DMS53 treated with DMSO at 0.1 percent for 48 hours (cell line): ENCODE data around the gene PSKH1.
"Not testable (repeated sequence)": the region's sequence is repeated elsewhere in the genome, so short reads cannot be mapped to it uniquely, and the experiment has no call there.

ENCODE experiments used
- DNase-seq: peaks from one replicate; lab custom pipeline; 2025; ENCODE audit not compliant: unreplicated experiment; lab: John Stamatoyannopoulos, UW

Gene PSKH1

GRCh38 chr16:67885976-67886375 lies 7.1 kb upstream of the PSKH1 start:
- DNase-seq: no peak

GRCh38 chr16:67886387-67886786 lies 6.7 kb upstream of the PSKH1 start:
- no peak for DNase-seq

- DNase-seq: no peak
Observed at GRCh38 chr16:67888331-67888730, 4.7 kb upstream of the PSKH1 start.

- DNase-seq: no peak
Observed at GRCh38 chr16:67892375-67892774, 679 bp upstream of the PSKH1 start.

GRCh38 chr16:67893743-67894399 lies 817 bp downstream of the PSKH1 start:
- no peak for DNase-seq

- no peak for DNase-seq
Observed at GRCh38 chr16:67897231-67897630, 4.2 kb downstream of the PSKH1 start.

- no peak for DNase-seq
Observed at GRCh38 chr16:67901734-67902133, 8.7 kb downstream of the PSKH1 start.

- DNase-seq: no peak
Observed at GRCh38 chr16:67902831-67903230, 9.8 kb downstream of the PSKH1 start.

GRCh38 chr16:67907397-67908180 lies 14.5 kb downstream of the PSKH1 start:
- DNase-seq: no peak

GRCh38 chr16:67909056-67909742 lies 16.1 kb downstream of the PSKH1 start:
- no peak for DNase-seq

GRCh38 chr16:67910158-67910557 lies 17.1 kb downstream of the PSKH1 start:
- no peak for DNase-seq

GRCh38 chr16:67914758-67915495 lies 21.9 kb downstream of the PSKH1 start:
- DNase-seq: no peak

- not testable (repeated sequence) for DNase-seq
Observed at GRCh38 chr16:67915496-67915769, 22.4 kb downstream of the PSKH1 start.

GRCh38 chr16:67915831-67916723 lies 23.0 kb downstream of the PSKH1 start:
- no peak for DNase-seq

- DNase-seq: no peak
Observed at GRCh38 chr16:67917140-67917851, 24.2 kb downstream of the PSKH1 start.

GRCh38 chr16:67917852-67918236 lies 24.8 kb downstream of the PSKH1 start:
- DNase-seq: peak; percentile 48

- no peak for DNase-seq
Observed at GRCh38 chr16:67919622-67920221, 26.7 kb downstream of the PSKH1 start.

- DNase-seq: no peak
Observed at GRCh38 chr16:67922221-67922620, 29.2 kb downstream of the PSKH1 start.

GRCh38 chr16:67922740-67923139 lies 29.7 kb downstream of the PSKH1 start:
- DNase-seq: no peak
